MM.1S (cell line): ENCODE results near the gene EID2.

Experiments used
- DNase-seq: peaks from one replicate; pipeline ENCODE4 v3.0.0-alpha.2; 2015
- H2AFZ ChIP-seq: fragments of 300-600 bp; sonication (generic); 2 replicates; pipeline ENCODE4 v1.6.0; 2016; ENCODE audit warnings: antibody characterized with exemption, low read length
- H3F3A ChIP-seq: fragments of 300-600 bp; sonication (generic); 2 replicates; pipeline ENCODE4 v1.6.1; 2016; ENCODE audit warnings: mild to moderate bottlenecking, antibody characterized with exemption, low read length, moderate library complexity, mixed read lengths; ENCODE audit not compliant: insufficient read depth
- H3K27ac ChIP-seq: fragments of 300-600 bp; sonication (generic); 2 replicates; pipeline ENCODE4 v1.5.1; 2016; ENCODE audit warnings: mild to moderate bottlenecking, low read length
- H3K27me3 ChIP-seq: fragments of 300-600 bp; sonication (generic); replicated peaks from 2 replicates; pipeline ENCODE4 v1.6.0; 2016; ENCODE audit warnings: low read length; ENCODE audit not compliant: insufficient read depth
- H3K36me3 ChIP-seq: fragments of 300-600 bp; sonication (generic); replicated peaks from 2 replicates; pipeline ENCODE4 v1.6.1; 2016; ENCODE audit warnings: mild to moderate bottlenecking, low read length, mixed read lengths; ENCODE audit not compliant: insufficient read depth
- H3K4me1 ChIP-seq: fragments of 300-600 bp; sonication (generic); 2 replicates; pipeline ENCODE4 v1.6.1; 2016; ENCODE audit warnings: low read length, mixed read lengths
- H3K4me2 ChIP-seq: fragments of 300-600 bp; sonication (generic); 2 replicates; pipeline ENCODE4 v1.6.0; 2016; ENCODE audit warnings: low read depth, low read length
- H3K4me3 ChIP-seq: fragments of 300-600 bp; sonication (generic); 2 replicates; pipeline ENCODE4 v1.5.1; 2016; ENCODE audit warnings: low read length, mixed read lengths
- H3K79me2 ChIP-seq: fragments of 300-600 bp; sonication (generic); 2 replicates; pipeline ENCODE4 v1.6.1; 2016; ENCODE audit warnings: mixed run types, low read length, mixed read lengths
- H3K9ac ChIP-seq: fragments of 300-600 bp; sonication (generic); 2 replicates; pipeline ENCODE4 v1.6.1; 2016; ENCODE audit warnings: low read length, mixed read lengths
- H3K9me2 ChIP-seq: fragments of 300-600 bp; sonication (generic); replicated peaks from 2 replicates; pipeline ENCODE4 v1.6.1; 2016; ENCODE audit warnings: mild to moderate bottlenecking, low read length, mixed read lengths; ENCODE audit not compliant: insufficient read depth
- H3K9me3 ChIP-seq: fragments of 300-600 bp; sonication (generic); replicated peaks from 2 replicates; pipeline ENCODE4 v1.6.1; 2016; ENCODE audit warnings: mild to moderate bottlenecking, low read length, mixed read lengths; ENCODE audit not compliant: insufficient read depth
- H4K20me1 ChIP-seq: fragments of 300-600 bp; sonication (generic); 2 replicates; pipeline ENCODE4 v1.6.1; 2016; ENCODE audit warnings: mild to moderate bottlenecking, low read length, moderate library complexity, mixed read lengths; ENCODE audit not compliant: insufficient read depth
- EZH2 ChIP-seq: fragments of 300-600 bp; sonication (generic); optimal IDR thresholded peaks from 2 replicates; pipeline ENCODE3; 2017; ENCODE audit warnings: low read depth, mild to moderate bottlenecking, antibody characterized with exemption, low read length, mixed read lengths
- EZH2phosphoT487 ChIP-seq: fragments of 300-600 bp; sonication (generic); IDR thresholded peaks from 2 replicates; pipeline ENCODE4 v1.6.1; 2018; ENCODE audit warnings: antibody characterized with exemption, low read length
- TF ChIP-seq, protein P1 (sequence below): fragments of 300-600 bp; sonication (generic); IDR thresholded peaks from 2 replicates; pipeline ENCODE4 v1.5.1; 2016; ENCODE audit warnings: antibody characterized with exemption, low read length, mixed read lengths

Gene EID2

DNA sequence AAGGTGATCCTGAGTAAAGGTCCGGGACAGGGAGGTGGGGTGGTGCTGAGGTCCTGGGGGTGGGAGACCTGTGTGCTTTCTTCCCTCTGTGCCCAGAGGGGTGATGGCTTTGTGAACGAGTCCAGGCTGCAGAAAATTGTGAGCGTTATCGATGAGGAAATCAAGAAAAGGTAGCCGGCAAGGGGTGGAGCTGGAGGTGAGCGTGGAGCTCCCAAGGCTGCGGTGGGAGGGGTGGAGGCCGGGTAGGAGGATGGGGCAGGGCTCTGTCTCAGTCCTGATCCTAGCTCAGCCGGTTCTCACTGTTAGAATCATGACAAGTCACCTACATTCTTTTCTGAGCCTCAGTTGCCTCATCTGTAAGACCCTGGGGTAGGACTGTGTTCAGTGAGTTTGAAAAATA lies 21.0 kb downstream of the EID2 start:
- H4K20me1 ChIP-seq = no peaks in the 10 kb centered on the region
- H3K27ac ChIP-seq = no peak overlapping the region
- no peak for DNase-seq
- H3K9me3 ChIP-seq = no peaks in the 10 kb centered on the region
- H3K4me2 ChIP-seq = no peak overlapping the region
- peaks cover 32% of the 10 kb centered on the region for H3K27me3 ChIP-seq
- H3K4me3 ChIP-seq = no peak overlapping the region
- H2AFZ ChIP-seq = no peak overlapping the region
- no peaks in the 10 kb centered on the region for H3K79me2 ChIP-seq
- H3F3A ChIP-seq = no peaks in the 10 kb centered on the region
- no peaks in the 10 kb centered on the region for H3K4me1 ChIP-seq
- H3K9me2 ChIP-seq = no peaks in the 10 kb centered on the region
- H3K36me3 ChIP-seq = no peaks in the 10 kb centered on the region
- no peak overlapping the region for H3K9ac ChIP-seq
- TF ChIP-seq EZH2phosphoT487 (no peak), EZH2 (no peak)
- TF ChIP-seq, protein P1, sequence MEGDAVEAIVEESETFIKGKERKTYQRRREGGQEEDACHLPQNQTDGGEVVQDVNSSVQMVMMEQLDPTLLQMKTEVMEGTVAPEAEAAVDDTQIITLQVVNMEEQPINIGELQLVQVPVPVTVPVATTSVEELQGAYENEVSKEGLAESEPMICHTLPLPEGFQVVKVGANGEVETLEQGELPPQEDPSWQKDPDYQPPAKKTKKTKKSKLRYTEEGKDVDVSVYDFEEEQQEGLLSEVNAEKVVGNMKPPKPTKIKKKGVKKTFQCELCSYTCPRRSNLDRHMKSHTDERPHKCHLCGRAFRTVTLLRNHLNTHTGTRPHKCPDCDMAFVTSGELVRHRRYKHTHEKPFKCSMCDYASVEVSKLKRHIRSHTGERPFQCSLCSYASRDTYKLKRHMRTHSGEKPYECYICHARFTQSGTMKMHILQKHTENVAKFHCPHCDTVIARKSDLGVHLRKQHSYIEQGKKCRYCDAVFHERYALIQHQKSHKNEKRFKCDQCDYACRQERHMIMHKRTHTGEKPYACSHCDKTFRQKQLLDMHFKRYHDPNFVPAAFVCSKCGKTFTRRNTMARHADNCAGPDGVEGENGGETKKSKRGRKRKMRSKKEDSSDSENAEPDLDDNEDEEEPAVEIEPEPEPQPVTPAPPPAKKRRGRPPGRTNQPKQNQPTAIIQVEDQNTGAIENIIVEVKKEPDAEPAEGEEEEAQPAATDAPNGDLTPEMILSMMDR = no peak

DNA sequence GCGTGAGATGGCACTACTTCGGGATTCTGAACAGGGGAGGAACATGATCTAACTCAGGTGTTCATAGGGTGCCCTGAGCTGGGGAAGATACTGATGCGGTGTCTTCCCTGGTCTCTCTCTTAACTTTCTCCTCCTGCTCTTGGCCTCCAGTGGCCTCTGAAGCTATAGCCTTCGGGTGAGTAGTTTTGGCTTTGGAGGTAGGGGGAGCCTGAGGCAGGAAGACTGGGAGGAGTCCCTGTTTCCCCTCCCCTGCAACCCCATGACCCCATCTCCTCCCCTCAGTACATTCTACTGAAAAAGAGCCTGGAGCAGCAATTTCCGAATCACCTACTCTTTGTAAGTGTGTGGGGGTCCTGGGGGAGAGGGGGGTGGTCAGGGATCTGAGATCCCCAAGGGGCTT lies 21.5 kb downstream of the EID2 start:
- no peak overlapping the region for H3K4me2 ChIP-seq
- H3K9me2 ChIP-seq = no peaks in the 10 kb centered on the region

DNA sequence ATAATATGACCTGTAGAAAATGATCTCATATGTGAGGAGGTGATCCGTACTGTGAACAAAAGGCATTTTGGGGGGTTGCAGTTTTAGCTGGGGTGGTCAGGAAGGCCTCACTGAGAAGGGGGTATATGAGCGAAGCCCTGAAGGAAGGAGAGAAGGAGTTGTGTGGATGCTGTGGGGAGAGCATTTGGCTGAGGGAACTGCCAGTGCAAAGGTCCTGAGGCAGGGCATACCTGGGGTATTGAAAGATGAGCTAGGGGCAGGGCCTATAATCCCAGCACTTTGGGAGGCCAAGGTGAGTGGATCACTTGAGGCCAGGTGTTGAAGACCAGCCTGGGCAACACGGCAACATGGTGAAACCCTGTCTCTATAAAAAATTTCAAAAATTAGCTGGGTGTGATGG lies 22.5 kb downstream of the EID2 start:
- no peak overlapping the region for H3K4me2 ChIP-seq

More for the DNA sequence above, 21.5 kb downstream of the EID2 start:
- Histone ChIP-seq H2AFZ (no peak overlapping the region), H3F3A (no peaks in the 10 kb centered on the region), H3K9me3 (no peaks in the 10 kb centered on the region), H3K27ac (no peak overlapping the region), H3K79me2 (no peaks in the 10 kb centered on the region), H3K36me3 (no peaks in the 10 kb centered on the region), H3K4me1 (no peaks in the 10 kb centered on the region), H4K20me1 (no peaks in the 10 kb centered on the region), H3K9ac (no peak overlapping the region), H3K4me3 (no peak overlapping the region), H3K27me3 (peaks cover 37% of the 10 kb centered on the region)
- TF ChIP-seq, protein P1 = no peak
- TF ChIP-seq EZH2phosphoT487 = no peak
- TF ChIP-seq EZH2 = no peak
- no peak for DNase-seq

More for the DNA sequence above, 22.5 kb downstream of the EID2 start:
- Histone ChIP-seq H3K9me2 (no peaks in the 10 kb centered on the region), H3K27ac (no peak overlapping the region), H3K79me2 (no peaks in the 10 kb centered on the region), H3K4me3 (no peak overlapping the region), H3K9ac (no peak overlapping the region), H3K27me3 (peaks cover 47% of the 10 kb centered on the region), H3K9me3 (no peaks in the 10 kb centered on the region), H3K36me3 (no peaks in the 10 kb centered on the region), H2AFZ (no peak overlapping the region), H4K20me1 (no peaks in the 10 kb centered on the region), H3F3A (no peaks in the 10 kb centered on the region), H3K4me1 (no peaks in the 10 kb centered on the region)
- DNase-seq = no peak
- TF ChIP-seq EZH2phosphoT487 (no peak), EZH2 (no peak)
- TF ChIP-seq, protein P1 = no peak
